ENCODE measurements around the gene MYLK. TPM values are rescaled to one million over a fixed set of nuclear protein-coding genes. Genes with fewer than 3 reads are reported as not detected.

MYLK gene
- total and polyA plus RNA-seq, 10 of the 15 experiments (the other 5 are each of a cell fraction or from before 2014, with no cell fraction given): 0.04 to 1.6 (median 0.42) TPM; not detected in 1

DNA sequence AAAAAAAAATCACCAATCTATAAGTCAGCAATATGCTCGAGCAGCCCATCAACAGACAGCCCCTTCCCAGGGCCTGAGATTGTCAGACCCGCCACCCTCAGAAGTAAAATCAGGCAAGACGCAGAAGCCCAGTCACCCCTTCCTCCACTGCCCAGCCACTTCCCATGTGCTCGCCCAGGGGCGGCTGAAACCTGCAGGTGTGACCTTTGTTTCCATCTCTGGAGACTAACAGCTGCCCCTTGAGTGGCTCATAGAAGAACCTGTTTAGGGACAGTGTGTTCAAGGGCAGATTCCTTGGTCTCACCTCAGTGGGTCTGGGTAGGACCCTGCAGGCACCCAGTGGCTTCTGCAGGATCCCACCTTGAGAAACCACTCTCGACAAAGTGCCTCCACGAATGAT, 105.6 kb downstream of the MYLK start:
- Histone ChIP-seq H2AFZ (ENCODE audit: control insufficient read depth, low read depth, low read length) (no peak overlapping the region), H3K4me1 (ENCODE audit: control insufficient read depth, insufficient read depth, low read length) (no peaks in the 10 kb centered on the region), H3K36me3 (ENCODE audit: control insufficient read depth in 2 of 2, insufficient read depth in 2 of 2, low read length in 1 of 2) (no peaks in the 10 kb centered on the region), H3K9ac (ENCODE audit: control insufficient read depth, insufficient read depth, low read length) (no peak overlapping the region), H3K9me3 (replicated peaks; ENCODE audit: control insufficient read depth, insufficient read depth, low read length) (no peaks in the 10 kb centered on the region), H4K20me1 (ENCODE audit: control insufficient read depth, insufficient read depth) (no peaks in the 10 kb centered on the region), H3K27me3 (replicated peaks in 1 of 2; ENCODE audit: control insufficient read depth in 2 of 2, insufficient read depth in 2 of 2, low read length in 1 of 2) (no peaks in the 10 kb centered on the region; a peak in 2 of 4 replicates), H3K4me2 (ENCODE audit: control insufficient read depth, insufficient read depth) (no peak overlapping the region), H3K79me2 (ENCODE audit: control insufficient read depth, insufficient read depth, low read length) (no peaks in the 10 kb centered on the region), H3K4me3 (no peak overlapping the region), H3K27ac (ENCODE audit: control insufficient read depth, insufficient read depth) (no peak overlapping the region)
- no peak for DNase-seq (ENCODE audit: low read depth, low spot score)
- in situ Hi-C loops (cut with MboI): no loop called here
- ChIA-PET CTCF (interaction anchor here (0.8 kb wide), 1 partner anchor 19 kb away, joined by 3 read pairs; no protein-coding TSS in a partner anchor), SMC1A (ENCODE audit: uncharacterized antibody, unreplicated experiment) (no interaction called here), POLR2A (no interaction called here), RAD21 (ENCODE audit: unreplicated experiment) (no interaction called here)
- no peak for ATAC-seq
- intact Hi-C loops (cut with micrococcal nuclease; ENCODE audit: unreplicated experiment): no loop called here
- BruUV-seq (replicated peaks): no TSS peak
- 32% methylated on average over 7 of the region's 7 CpGs for WGBS (ENCODE audit: insufficient coverage, insufficient replicate concordance, low lambda C conversion rate, missing lambda C conversion rate)
- TF ChIP-seq MTA3 (IDR thresholded peaks at IDR 0.05; ENCODE audit: borderline replicate concordance, low read length) (no peak), PAX8 (IDR thresholded peaks at IDR 0.05) (no peak), POLR2A (IDR thresholded peaks at IDR 0.05; ENCODE audit: low read depth, low read length) (no peak)
- FAIRE-seq: no peak

DNA sequence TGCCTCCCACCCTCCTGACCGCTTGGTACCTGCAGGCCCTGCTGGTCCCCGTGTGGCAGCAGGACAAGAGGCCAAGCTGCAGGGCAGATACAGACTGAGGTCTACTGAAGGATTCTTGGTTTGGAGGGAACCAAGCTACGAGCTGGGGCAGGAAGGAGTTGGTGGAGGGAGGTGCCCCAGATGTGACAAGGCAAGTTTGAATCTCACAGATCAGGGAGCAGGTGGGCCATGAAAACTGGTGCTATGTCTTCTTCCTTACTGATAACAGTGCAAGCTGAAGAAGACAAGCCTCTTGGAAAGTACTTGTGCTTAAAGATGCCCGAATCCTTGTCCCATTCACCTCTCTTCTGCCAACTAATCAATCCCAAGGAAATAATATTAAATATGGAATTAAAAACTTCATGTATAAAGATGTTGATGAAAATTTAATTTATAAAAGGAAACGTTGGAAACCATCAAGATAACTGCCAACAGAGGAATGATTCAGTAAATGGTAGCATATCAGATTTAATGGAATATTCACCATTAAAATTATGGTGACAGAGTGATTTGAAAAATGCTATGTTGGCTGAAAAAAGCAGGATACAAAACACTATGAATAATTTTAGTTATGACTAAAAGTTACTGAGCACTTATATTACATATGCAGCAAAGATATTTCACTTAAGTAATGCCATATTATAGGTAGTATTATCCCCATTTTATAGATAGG, 107.9 kb downstream of the MYLK start:
- ATAC-seq (no peak), DNase-seq (ENCODE audit: low read depth, low spot score) (no peak), FAIRE-seq (no peak)
- H2AFZ ChIP-seq (ENCODE audit: control insufficient read depth, low read depth, low read length): no peak overlapping the region
- ChIA-PET POLR2A (no interaction called here), CTCF (no interaction called here), SMC1A (ENCODE audit: uncharacterized antibody, unreplicated experiment) (no interaction called here), RAD21 (ENCODE audit: unreplicated experiment) (no interaction called here)
- H4K20me1 ChIP-seq (ENCODE audit: control insufficient read depth, insufficient read depth): no peaks in the 10 kb centered on the region
- no peaks in the 10 kb centered on the region for H3K36me3 ChIP-seq (ENCODE audit: control insufficient read depth in 2 of 2, insufficient read depth in 2 of 2, low read length in 1 of 2)
- WGBS (ENCODE audit: insufficient coverage, insufficient replicate concordance, low lambda C conversion rate, missing lambda C conversion rate): 20% methylated on average over 5 of the region's 5 CpGs
- no peak overlapping the region for H3K27ac ChIP-seq (ENCODE audit: control insufficient read depth, insufficient read depth)
- no peaks in the 10 kb centered on the region; a peak in 2 of 4 replicates for H3K27me3 ChIP-seq (replicated peaks in 1 of 2; ENCODE audit: control insufficient read depth in 2 of 2, insufficient read depth in 2 of 2, low read length in 1 of 2)
- H3K9ac ChIP-seq (ENCODE audit: control insufficient read depth, insufficient read depth, low read length): no peak overlapping the region
- H3K4me1 ChIP-seq (ENCODE audit: control insufficient read depth, insufficient read depth, low read length): no peaks in the 10 kb centered on the region
- H3K4me2 ChIP-seq (ENCODE audit: control insufficient read depth, insufficient read depth): no peak overlapping the region
- intact Hi-C loops (cut with micrococcal nuclease; ENCODE audit: unreplicated experiment) (no loop called here), in situ Hi-C loops (cut with MboI) (no loop called here)
- H3K9me3 ChIP-seq (replicated peaks; ENCODE audit: control insufficient read depth, insufficient read depth, low read length): no peaks in the 10 kb centered on the region
- no peak for TF ChIP-seq NFYB (IDR thresholded peaks at IDR 0.05; ENCODE audit: insufficient read depth, low read depth, low read length)
- TF ChIP-seq, protein P1, sequence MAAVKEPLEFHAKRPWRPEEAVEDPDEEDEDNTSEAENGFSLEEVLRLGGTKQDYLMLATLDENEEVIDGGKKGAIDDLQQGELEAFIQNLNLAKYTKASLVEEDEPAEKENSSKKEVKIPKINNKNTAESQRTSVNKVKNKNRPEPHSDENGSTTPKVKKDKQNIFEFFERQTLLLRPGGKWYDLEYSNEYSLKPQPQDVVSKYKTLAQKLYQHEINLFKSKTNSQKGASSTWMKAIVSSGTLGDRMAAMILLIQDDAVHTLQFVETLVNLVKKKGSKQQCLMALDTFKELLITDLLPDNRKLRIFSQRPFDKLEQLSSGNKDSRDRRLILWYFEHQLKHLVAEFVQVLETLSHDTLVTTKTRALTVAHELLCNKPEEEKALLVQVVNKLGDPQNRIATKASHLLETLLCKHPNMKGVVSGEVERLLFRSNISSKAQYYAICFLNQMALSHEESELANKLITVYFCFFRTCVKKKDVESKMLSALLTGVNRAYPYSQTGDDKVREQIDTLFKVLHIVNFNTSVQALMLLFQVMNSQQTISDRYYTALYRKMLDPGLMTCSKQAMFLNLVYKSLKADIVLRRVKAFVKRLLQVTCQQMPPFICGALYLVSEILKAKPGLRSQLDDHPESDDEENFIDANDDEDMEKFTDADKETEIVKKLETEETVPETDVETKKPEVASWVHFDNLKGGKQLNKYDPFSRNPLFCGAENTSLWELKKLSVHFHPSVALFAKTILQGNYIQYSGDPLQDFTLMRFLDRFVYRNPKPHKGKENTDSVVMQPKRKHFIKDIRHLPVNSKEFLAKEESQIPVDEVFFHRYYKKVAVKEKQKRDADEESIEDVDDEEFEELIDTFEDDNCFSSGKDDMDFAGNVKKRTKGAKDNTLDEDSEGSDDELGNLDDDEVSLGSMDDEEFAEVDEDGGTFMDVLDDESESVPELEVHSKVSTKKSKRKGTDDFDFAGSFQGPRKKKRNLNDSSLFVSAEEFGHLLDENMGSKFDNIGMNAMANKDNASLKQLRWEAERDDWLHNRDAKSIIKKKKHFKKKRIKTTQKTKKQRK (IDR thresholded peaks at IDR 0.05; ENCODE audit: low read depth, low read length): no peak
- no peak overlapping the region for H3K4me3 ChIP-seq
- H3K79me2 ChIP-seq (ENCODE audit: control insufficient read depth, insufficient read depth, low read length): no peaks in the 10 kb centered on the region
- BruUV-seq (replicated peaks): no TSS peak
